ENCODE data around the gene POLR1D.

DNA sequence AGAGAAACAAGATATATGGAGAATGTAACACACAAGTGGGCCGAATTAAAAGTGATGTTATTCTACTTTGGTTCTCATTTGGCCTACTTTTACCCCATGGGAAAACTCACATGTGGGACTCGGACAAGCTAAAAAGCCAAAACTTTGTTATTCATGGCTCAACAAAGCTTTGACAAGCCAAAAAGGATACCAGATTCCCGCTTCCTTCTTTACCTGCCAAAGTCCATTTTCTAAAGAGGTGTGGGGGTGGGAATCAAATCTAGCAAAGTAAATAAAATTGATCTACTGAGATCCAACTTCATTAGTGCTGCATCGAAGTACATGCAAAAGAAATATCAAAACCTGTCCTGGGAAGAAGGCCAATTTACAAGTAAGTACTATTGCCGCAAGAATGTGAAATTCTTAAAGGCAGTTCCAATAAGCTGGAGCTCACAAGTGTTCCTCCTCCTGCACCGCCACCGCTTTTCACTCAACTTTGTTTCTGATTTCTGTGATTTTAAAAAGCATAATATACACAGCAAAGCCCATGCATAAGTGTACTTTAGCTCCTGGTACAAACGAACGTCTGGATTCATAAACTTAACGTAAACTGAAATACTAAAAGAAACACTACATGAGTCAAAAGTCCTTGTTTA, 2.5 kb upstream of the POLR1D start:
- TF ChIP-seq, protein P1, sequence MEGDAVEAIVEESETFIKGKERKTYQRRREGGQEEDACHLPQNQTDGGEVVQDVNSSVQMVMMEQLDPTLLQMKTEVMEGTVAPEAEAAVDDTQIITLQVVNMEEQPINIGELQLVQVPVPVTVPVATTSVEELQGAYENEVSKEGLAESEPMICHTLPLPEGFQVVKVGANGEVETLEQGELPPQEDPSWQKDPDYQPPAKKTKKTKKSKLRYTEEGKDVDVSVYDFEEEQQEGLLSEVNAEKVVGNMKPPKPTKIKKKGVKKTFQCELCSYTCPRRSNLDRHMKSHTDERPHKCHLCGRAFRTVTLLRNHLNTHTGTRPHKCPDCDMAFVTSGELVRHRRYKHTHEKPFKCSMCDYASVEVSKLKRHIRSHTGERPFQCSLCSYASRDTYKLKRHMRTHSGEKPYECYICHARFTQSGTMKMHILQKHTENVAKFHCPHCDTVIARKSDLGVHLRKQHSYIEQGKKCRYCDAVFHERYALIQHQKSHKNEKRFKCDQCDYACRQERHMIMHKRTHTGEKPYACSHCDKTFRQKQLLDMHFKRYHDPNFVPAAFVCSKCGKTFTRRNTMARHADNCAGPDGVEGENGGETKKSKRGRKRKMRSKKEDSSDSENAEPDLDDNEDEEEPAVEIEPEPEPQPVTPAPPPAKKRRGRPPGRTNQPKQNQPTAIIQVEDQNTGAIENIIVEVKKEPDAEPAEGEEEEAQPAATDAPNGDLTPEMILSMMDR (IDR thresholded peaks at IDR 0.05), result no peak
- TF ChIP-seq POLR2A (IDR thresholded peaks at IDR 0.05; ENCODE audit: low read depth), result no peak
